LHCN-M2 (cell line): ENCODE measurements around the gene OBSCN. TPM values are rescaled to one million over a fixed set of nuclear protein-coding genes. Genes with fewer than 3 reads are reported as not detected.
A peak's percentile ranks its signal among the peaks of the same experiment; 100 is the strongest.

Source experiments
- DNase-seq: peaks from one replicate; pipeline ENCODE4 v3.0.0-alpha.2; 2012; ENCODE audit warnings: low read depth
- polyA plus RNA-seq: library from polyadenylated mRNA; unstranded; fragments of >200 nt; gene quantifications from one replicate; pipeline ENCODE4 v1.2.1, GENCODE V29; 2012; ENCODE audit warnings: missing spikeins
- total RNA-seq: library from RNA; depleted of rRNA; stranded (reverse); fragments of >200 nt; gene quantifications from 2 replicates; pipeline ENCODE4 v1.2.3, GENCODE V29; 2014; rRNA removed

The OBSCN gene, protein sequence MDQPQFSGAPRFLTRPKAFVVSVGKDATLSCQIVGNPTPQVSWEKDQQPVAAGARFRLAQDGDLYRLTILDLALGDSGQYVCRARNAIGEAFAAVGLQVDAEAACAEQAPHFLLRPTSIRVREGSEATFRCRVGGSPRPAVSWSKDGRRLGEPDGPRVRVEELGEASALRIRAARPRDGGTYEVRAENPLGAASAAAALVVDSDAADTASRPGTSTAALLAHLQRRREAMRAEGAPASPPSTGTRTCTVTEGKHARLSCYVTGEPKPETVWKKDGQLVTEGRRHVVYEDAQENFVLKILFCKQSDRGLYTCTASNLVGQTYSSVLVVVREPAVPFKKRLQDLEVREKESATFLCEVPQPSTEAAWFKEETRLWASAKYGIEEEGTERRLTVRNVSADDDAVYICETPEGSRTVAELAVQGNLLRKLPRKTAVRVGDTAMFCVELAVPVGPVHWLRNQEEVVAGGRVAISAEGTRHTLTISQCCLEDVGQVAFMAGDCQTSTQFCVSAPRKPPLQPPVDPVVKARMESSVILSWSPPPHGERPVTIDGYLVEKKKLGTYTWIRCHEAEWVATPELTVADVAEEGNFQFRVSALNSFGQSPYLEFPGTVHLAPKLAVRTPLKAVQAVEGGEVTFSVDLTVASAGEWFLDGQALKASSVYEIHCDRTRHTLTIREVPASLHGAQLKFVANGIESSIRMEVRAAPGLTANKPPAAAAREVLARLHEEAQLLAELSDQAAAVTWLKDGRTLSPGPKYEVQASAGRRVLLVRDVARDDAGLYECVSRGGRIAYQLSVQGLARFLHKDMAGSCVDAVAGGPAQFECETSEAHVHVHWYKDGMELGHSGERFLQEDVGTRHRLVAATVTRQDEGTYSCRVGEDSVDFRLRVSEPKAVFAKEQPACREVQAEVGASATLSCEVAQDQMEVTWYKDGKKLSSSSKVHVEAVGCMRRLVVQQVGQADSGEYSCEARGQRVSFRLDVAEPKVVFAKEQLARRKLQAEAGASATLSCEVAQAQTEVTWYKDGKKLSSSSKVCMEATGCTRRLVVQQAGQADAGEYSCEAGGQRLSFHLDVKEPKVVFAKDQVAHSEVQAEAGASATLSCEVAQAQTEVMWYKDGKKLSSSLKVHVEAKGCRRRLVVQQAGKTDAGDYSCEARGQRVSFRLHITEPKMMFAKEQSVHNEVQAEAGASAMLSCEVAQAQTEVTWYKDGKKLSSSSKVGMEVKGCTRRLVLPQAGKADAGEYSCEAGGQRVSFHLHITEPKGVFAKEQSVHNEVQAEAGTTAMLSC (N-terminal part only)
- 2.1 TPM in 2 replicates for total RNA-seq
- 1.9 TPM for polyA plus RNA-seq

DNA sequence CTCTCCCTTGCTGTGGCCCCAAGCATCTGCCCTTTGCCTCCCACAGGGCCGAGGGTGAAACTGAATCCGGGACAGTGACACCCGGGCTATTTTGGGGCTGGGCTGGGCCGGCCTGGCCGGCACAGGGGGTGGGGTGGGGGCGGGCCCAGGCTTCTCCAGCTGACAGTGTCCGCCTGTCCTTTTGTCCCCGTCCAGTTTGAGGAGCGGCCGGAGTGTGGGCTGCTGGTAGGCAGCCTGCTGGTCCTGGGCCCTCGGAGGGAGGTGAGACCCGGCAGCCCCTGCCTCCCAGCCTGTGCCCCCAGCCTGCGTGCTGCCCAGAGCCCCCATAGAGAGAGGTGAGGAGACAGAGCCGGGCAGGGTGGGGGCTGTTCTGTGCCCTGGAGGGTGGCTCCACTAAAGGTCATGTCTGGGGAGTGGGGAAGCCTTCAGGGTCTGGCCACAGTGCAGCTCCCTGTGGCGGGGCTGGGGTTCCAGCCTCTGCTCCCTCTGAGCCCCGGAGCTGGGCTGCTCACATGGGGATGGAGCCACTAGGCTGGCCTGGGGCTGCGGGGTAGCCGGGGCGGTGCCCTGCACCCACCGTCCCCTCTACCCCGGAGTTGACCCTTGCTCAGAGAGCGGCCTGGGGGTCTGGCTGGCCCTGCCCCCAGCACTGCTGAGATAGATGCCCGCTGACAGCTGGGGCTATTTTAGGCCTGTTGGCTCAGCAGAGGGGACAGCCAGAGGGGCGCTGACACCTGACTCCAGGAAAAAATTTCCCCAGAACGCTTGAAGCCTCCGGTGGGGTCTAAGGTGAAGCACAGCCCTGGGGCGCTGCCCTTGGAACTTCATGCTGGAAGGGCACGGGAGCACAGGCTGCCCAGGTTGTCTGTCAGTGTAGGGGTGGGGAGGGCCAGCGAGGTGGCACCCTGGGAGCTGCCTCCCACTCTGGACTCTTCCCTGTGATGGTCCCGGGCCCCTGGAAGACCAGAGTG lies at the start of gene OBSCN:
OBSCN (plus strand) TSS at position 194 of the 971 bp plus-strand sequence. CDS start 3,740 bp downstream, outside the sequence.
- DNase-seq, result no peak

DNA sequence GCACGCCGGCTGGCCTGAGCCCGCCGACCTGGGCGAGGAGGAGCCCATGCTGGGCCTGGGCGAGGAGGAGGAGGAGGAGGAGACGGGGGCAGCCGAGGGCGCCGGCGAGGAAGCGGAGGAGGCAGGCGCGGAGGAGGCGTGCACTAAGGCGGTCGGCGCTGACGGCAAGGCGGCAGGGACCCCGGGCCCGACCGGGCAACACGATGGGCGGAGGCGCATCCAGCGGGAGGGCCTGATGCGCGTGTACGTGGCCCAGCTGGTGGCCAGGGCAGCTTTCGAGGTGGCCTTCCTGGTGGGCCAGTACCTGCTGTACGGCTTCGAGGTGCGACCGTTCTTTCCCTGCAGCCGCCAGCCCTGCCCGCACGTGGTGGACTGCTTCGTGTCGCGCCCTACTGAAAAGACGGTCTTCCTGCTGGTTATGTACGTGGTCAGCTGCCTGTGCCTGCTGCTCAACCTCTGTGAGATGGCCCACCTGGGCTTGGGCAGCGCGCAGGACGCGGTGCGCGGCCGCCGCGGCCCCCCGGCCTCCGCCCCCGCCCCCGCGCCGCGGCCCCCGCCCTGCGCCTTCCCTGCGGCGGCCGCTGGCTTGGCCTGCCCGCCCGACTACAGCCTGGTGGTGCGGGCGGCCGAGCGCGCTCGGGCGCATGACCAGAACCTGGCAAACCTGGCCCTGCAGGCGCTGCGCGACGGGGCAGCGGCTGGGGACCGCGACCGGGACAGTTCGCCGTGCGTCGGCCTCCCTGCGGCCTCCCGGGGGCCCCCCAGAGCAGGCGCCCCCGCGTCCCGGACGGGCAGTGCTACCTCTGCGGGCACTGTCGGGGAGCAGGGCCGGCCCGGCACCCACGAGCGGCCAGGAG lies 49.5 kb upstream of the OBSCN start:
- no peak for DNase-seq

GRCh38 chr1:228159008-228159665 lies 48.7 kb upstream of the OBSCN start:
- no peak for DNase-seq

- DNase-seq, result no peak
Observed at GRCh38 chr1:228160201-228160761, 47.6 kb upstream of the OBSCN start.

- no peak for DNase-seq
Observed at GRCh38 chr1:228161362-228161761, 46.5 kb upstream of the OBSCN start.

DNA sequence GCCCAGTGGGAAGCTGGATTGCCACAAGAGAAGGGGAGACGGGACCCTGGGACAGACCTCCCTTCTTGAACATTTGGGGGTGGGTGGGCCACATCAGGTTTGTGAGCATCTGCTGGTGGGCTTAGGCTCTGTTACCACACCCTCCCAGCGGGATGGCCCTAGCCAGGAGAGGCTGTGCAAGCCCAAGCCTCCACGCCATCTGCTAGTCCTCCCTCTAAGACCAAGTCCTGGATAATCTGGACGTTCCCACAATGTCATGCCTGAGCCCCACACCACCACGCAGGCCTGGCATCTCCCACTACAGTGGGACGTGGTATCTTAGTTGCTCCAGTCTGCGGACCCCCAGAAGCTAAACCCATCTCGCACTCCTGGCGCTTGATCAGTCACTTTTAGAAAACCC lies 46.0 kb upstream of the OBSCN start:
- no peak for DNase-seq

GRCh38 chr1:228162286-228163006 lies 45.4 kb upstream of the OBSCN start:
- no peak for DNase-seq

DNA sequence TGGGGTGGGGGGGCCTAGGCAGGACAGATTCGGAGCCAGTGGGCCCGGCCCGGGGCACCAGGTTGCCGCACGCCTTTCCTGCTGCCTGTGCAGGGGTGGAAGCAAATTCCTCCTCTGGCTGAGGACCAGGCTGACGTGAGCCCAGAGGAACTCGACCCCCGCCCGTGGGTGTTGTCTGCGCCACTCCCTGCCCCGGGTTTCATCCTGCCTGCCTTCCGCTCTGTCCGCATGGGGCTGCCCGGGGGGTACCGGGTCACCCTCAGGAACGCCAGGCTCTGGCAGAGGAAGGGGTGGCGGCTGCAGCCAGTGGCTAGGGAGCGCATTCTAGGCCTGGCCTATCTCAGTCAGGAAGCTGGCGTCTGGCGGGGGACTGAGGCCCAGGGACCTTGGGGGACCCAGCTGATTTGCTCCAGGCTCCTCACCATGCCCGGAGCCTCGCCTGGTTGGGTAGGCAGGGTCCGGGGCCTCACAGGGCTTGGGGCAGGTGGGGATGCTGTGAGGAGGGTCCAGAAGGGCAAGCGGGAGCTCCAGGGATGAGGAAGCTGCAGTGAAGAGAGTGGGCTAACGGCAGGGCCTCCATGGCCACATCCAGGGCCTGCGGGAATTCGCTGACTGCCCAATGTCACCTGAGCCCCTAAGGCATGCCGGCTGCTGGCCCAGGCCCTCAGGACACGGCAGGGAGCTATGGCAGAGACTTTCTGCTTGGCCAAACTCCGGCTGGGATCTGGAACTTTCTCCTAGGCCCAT lies 44.7 kb upstream of the OBSCN start:
- DNase-seq, result no peak

DNA sequence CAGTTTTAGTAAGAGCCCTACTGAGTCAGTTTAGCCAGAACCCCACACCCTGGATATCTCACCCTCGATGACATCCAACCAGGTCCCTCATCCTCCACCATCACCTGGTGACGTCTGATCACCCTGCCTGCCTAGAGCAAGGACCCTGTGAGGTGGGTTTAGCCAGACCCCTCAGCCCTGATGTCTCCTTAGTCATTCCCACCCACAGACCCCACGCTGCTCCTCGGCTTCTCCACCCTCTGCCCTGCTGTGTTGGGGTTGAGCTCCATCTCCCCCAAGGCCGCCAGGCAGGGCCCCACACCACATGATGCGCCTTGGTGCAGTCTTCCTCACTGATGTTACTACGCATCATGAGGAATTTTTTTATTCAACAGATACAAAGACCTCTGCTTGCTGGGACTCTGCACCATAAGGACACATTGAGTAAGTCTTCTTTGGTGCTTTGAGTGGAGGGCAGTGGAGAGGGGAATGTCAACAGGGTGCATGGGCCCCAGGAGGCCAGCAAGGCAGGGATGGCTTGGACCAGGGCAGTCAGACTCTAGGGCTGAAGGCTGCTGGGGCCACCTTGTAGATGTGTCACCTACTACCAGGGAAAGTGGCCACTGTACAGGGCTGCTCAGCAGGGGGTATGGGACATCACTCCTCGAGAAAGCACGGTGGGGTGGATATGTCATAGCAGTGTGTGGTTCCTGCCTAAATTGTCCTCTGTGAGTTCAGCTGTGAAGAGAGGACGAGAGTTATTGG lies 43.9 kb upstream of the OBSCN start:
- DNase-seq, result no peak

- DNase-seq, result no peak
Observed at GRCh38 chr1:228164561-228165371, 43.1 kb upstream of the OBSCN start.

GRCh38 chr1:228165372-228166169 lies 42.3 kb upstream of the OBSCN start, which contains the start of gene IBA57:
Gene IBA57, plus strand, starts transcription at chr1:228165804. Its CDS starts 13 bp downstream, at chr1:228165817.
- peak; percentile 98 for DNase-seq

DNA sequence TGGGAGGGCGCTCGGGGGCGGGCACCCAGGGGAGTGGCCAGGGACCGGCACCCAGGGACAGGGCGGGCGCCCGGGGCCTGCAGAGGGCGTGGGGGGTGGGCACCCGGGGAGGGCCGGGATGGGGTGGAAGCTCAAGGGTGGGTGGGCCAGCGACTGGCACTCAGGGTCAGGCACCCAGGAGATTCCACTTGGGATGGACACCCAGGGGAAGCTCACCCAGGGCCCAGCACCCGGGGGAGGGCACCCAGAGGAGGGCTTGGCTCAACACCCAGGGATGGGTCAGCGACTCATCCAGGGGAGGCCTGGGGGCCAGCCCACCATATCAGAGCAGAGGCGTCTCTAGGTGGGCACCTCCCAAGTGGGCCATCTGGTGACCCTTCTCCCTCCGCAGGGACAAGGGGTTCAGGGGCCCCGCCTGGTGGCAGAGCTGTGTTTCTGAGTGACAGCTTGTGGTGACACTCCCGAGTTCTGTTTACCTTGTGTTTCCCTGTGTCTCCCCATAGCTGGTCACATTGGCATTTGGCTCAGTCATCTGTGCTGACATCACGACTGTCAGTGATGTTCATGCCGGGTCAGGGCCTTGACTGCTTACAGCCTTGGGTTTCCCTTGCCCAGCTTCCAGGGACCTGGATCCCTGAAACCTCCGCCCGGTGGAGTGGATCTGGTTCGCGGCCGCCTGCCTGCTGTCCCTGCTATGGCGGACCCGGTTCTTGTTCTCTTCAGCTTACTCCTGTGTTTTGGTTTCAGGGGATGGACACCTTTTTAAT lies 41.5 kb upstream of the OBSCN start:
- DNase-seq, result peak; percentile 70

GRCh38 chr1:228168563-228169270 lies 39.1 kb upstream of the OBSCN start:
- DNase-seq, result no peak
